Neural cell (in vitro differentiated cells): Measurements from ENCODE around the gene CELSR1.

Source experiments
- CTCF ChIP-seq: fragments of 450-650 bp; IDR thresholded peaks from 2 replicates; pipeline ENCODE4 v1.5.1; 2014; ENCODE audit warnings: antibody characterized with exemption, mild to moderate bottlenecking, moderate library complexity; ENCODE audit not compliant: poor library complexity, severe bottlenecking
- EP300 ChIP-seq: fragments of 450-650 bp; conservative IDR thresholded peaks from 2 replicates; pipeline ENCODE4 v1.6.1; 2014; ENCODE audit warnings: antibody characterized with exemption, mild to moderate bottlenecking, moderate library complexity; ENCODE audit not compliant: poor library complexity, severe bottlenecking
- EZH2 ChIP-seq: fragments of 200-600, 300-800 bp; shearing (Covaris generic), sonication (generic); IDR thresholded peaks from 2 replicates; pipeline ENCODE4 v1.6.1; 2014; ENCODE audit warnings: antibody characterized with exemption, low read length, borderline replicate concordance, mild to moderate bottlenecking; ENCODE audit not compliant: insufficient read depth, poor library complexity, severe bottlenecking
- POLR2AphosphoS5 ChIP-seq: IDR thresholded peaks from 2 replicates; pipeline ENCODE4 v1.6.1; 2012
- RAD21 ChIP-seq: fragments of 450-650 bp; conservative IDR thresholded peaks from 2 replicates; pipeline ENCODE4 v1.6.1; 2014; ENCODE audit warnings: antibody characterized with exemption, mild to moderate bottlenecking, moderate library complexity
- TAF1 ChIP-seq: IDR thresholded peaks from 2 replicates; pipeline ENCODE4 v1.6.1; 2012; ENCODE audit warnings: low read depth

DNA sequence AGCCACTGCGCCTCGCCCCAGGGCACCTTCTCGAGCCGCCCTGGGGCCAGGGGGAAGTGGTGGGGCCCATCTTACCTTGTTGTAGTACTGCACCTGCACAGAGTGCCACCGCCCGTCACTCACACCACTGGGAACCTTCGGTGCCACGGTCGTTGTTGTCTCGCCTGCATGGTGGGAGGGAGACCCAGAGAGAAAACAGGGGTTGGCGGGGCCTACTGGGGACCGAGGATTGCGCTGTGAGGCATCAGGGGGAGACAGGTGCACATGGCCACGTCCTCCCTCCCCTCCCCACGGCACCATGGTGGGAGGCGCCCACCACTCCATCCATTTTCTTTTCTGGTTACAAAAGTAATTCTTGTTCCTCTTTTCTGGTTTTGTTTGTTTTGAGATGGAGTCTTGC, 104.1 kb downstream of the CELSR1 start:
- TF ChIP-seq CTCF (no peak), EZH2 (no peak), RAD21 (no peak), EP300 (no peak), TAF1 (no peak), POLR2AphosphoS5 (no peak)
